ENCODE results near the gene GABRB3.

The GABRB3 gene

GRCh38 chr15:26673445-26673844 lies 99.4 kb downstream of the GABRB3 start:
- DNase-seq: no peak

DNA sequence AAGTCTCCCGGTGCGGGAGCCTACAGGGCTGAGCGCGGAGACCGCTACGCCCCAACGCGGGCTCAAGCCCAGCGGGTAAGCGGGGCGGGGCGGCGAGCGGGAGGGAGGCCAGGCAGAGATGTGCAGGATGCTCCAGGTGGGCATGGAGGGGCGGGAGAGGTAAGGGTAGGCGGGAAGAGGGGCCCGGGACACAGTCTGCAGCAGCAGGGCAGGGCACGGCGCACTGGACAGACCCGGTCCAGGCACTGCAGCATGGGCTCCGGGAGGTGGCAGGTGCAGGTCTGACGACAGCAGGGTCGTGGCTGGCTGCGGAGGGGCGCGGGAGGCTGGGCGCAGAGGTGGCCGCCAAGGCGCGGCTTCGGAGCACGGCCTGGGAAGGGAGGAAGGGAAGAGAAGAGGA lies 102.8 kb downstream of the GABRB3 start:
- DNase-seq: no peak

DNA sequence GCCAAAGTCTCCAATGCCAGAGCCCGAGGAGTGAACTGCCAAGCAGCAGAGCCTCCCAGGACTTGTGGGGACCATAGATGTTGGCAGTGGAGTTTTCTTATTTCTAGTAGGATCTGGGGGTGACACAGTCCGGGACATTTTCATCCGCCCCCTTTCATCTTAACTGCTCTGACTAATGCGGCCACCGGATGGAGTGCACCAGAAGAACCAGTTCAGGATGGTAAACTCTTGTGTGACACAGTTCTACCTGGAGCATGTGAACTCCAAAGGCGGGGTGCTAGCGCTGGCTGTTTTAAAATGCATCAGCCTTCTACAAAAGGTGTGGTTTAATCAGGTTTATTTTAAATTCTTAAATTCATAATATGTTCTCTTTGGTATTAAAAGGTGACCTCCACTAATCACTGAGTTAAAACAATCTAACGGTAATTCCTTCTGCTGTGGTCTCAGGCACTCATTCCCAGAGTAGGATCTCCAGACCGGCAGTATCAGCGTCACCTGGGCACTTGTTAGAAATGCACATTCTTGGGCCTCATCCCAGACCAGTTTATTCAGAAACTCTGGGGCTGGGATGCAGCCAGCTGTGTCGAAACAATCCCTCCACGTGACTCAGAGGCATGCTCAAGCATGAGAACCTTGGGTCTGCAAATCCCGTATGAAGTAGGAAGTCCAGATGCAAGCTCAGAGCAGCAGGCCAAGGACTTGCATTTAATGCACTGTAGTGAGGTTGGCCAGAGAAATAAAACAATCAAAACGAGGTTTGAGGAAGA lies 105.5 kb downstream of the GABRB3 start:
- DNase-seq: no peak

- no peak for DNase-seq
These were observed 106.7 kb downstream of the GABRB3 start for GRCh38 chr15:26665957-26666791.

GRCh38 chr15:26662283-26662682 lies 110.6 kb downstream of the GABRB3 start:
- no peak for DNase-seq

DNA sequence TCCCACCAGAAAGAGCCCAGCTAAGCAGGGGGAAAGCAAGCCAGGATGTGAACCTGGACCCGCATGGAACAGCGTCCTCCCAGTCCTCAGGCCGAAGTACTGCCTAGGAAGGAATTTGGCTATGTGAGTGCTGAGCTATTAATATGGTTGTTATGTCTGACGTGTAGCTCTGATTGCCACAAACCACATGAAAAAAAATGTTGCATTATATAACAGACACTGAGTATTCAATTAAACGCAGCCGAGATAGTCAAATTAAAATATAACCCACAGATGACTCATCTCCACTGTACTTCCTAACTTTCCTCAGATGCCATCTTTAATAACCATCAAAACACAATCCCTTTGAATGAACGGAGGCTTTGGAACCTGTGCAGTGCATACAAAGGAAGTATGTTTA lies 111.1 kb downstream of the GABRB3 start:
- DNase-seq: no peak

- DNase-seq: no peak
These were observed 111.8 kb downstream of the GABRB3 start for GRCh38 chr15:26661107-26661506.

- DNase-seq: no peak
These were observed 112.6 kb downstream of the GABRB3 start for GRCh38 chr15:26660241-26660640.

GRCh38 chr15:26658290-26658689 lies 114.6 kb downstream of the GABRB3 start:
- no peak for DNase-seq

DNA sequence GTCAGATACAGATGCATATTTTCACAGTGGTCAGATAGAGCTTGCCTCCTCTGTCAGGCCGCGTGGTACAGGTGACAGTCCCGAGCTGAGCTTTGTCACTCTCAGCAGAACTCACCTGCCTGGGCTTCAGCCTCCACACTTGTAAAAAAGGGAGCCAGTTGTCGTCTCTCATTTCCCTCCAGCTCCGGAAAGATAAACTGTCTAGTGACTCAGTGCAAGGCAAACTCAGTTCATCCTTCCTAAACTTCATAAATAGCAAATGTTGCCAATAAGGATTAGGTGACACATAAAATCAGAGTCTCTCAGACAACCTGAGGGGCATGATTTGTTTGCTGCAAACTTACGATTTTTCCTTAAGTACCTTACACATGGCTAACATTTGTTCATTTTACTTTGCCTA lies 116.8 kb downstream of the GABRB3 start:
- DNase-seq: no peak

- no peak for DNase-seq
These were observed 121.0 kb downstream of the GABRB3 start for GRCh38 chr15:26651909-26652308.

GRCh38 chr15:26648676-26649075 lies 124.2 kb downstream of the GABRB3 start:
- no peak for DNase-seq

- DNase-seq: no peak
These were observed 127.9 kb downstream of the GABRB3 start for GRCh38 chr15:26644948-26645347.

DNA sequence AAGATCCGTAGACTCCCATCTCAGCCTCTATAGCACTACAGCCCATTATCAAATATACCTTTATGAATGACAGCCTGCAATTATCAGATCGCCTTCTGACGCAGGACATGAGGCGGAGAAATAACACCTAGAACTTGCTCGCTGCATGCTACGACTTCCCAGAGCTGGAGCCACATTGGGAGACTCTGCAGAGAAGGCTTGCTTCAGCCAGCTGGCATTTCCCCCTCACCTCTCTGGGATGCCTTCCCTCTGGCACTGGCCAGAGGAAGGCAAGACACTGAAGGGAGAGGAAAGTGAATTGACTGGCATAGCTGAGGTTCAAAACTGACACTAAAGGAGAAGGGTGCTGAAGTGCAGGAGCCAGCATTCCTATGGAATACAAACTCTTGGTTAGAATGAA lies 131.7 kb downstream of the GABRB3 start:
- no peak for DNase-seq

GRCh38 chr15:26640601-26641000 lies 132.3 kb downstream of the GABRB3 start:
- DNase-seq: no peak

GRCh38 chr15:26639966-26640365 lies 132.9 kb downstream of the GABRB3 start:
- no peak for DNase-seq

DNA sequence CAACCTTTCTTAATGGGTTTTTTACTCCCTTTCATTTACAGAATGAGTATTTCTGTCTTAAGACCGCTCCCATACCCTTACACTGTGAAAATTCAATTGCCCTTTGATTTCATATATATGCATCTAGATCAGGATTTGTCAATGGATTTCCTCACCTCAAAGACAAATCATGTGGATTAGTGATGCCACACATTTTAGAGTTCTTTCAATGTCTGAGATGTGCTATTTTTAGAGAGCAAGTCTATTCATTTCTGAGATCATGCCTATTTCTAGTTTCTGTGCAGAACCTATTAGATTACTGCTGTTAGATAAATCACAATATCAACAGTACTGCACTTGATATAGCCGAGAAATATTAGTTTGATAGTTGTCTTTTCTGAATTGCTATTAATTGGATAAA lies 137.3 kb downstream of the GABRB3 start:
- DNase-seq: no peak

GRCh38 chr15:26635105-26635504 lies 137.8 kb downstream of the GABRB3 start:
- no peak for DNase-seq

- no peak for DNase-seq
These were observed 138.5 kb downstream of the GABRB3 start for GRCh38 chr15:26634319-26634718.

DNA sequence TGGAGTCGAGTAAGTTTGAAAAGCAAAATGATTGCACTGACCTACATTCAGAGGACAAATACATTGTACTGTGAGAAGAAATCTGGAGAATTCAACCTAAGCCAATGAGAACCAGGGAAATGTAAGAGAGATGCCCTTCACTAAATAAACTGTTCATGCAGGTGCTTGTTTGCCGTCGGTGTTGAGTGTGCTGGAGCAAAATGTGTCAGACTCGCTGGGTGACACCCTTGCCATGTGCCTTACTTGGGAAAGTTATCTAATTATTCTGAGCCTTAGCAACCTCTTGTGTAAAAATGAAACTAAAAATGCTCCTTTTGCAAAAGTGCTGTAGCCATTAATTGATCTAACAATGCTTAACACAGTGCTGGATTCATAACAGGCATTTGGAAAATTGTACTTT lies 140.4 kb downstream of the GABRB3 start:
- no peak for DNase-seq

DNA sequence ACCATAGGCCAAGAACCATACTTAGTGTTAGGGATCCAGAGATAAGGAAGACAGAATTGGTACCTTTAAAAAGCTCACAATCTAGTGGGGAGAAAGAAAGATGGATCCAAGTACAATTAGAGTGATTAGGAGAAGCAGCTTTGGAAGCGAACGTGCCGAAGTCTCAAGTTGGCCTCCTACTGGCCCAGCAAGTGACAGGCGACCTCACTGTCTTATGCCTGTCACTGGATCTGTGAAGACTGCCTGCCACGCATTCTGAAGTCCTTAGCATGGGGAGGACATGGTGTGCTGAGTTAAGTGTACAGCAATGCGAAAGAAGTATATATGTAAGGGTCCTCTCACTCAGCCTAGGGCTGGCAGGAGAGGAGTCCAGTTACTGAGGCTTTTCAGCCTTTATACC lies 141.0 kb downstream of the GABRB3 start:
- no peak for DNase-seq

- no peak for DNase-seq
These were observed 142.0 kb downstream of the GABRB3 start for GRCh38 chr15:26630857-26631256.

DNA sequence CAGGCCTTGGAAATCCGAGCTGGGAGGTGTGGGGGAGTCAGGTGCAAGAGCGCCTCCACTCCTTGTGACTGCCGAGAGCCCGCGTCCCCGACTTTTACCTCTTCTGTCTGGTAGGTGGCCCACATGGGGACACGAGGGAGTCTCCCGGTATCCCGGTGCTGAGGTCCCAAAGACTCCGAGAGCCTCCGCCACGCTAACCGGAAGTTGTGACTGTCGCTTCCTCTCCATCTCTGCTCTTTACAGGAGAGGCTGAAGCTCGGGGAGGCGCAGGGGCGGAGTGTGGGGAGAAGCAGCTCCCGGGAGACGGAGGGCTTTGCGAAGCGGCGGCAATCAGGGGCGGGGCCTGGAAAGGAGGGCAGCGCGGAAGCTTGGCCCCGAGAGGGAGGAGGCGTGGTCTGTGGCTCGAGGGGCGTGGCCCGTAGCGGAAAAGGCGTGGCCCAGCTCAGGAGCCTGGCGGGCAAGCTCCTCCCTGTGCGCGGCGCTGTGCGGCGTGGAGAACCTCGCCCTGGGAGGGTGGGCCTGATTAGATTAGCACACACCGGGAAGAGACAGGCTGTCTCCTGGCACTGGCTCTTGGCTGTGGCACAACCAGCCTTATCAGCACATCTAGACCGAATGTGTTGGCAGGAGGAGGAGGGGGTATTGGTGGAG lies 143.9 kb downstream of the GABRB3 start:
- peak; percentile 64 for DNase-seq

DNA sequence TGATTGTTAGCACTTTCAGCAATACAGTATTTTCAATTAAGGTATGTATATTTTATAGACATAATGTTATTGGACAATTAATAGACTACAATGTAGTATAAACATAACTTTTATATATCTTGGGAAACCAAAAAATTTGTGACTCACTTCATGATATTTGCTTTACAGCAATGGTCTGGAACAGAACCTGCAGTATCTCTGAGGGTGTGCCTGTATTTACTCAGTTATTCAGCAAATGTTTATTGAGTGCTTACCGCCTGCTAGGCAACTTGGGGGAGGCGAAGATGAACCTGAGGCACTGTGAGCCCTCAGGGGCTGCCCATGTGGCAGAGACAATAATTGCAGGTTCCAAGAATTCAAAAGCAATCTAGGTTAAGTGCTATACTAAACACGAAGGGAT lies 144.8 kb downstream of the GABRB3 start:
- no peak for DNase-seq
